K562 (cell line): ENCODE measurements around the gene MEPE. TPM values are rescaled to one million over a fixed set of nuclear protein-coding genes. Genes with fewer than 3 reads are reported as not detected.

Experiments used
- ATAC-seq: fragments of 200-7000 bp; cut with Tn5 transposase; 3 replicates; pipeline ENCODE4 v1.9.1; 2020; ENCODE audit warnings: moderate library complexity
- BruUV-seq: library from RNA; stranded (reverse); fragments of 400-500 nt; replicated peaks from 2 replicates; lab custom pipeline; 2021; lab: Mats Ljungman, UMichigan
- CTCF ChIA-PET: fragments of 300-600 bp; formaldehyde crosslinking; extraction: SDS; loops from one replicate; lab custom pipeline; 2021; ENCODE audit warnings: low intra/inter-chr PET ratio; lab: Yijun Ruan, JAX
- POLR2A ChIA-PET: fragments of 300-600, 350-650 bp; sonication (Branson Sonifier 250); formaldehyde crosslinking; extraction: SDS; loops from one replicate; lab custom pipeline; 2021; ENCODE audit warnings: antibody characterized with exemption, inconsistent platforms; lab: Yijun Ruan, JAX
- DNase-seq, 4 experiments: peaks; one replicate each; pipeline versions ENCODE4 v3.0.0 to v3.0.0-alpha.2; 2011 to 2018; ENCODE audit warnings: low spot score in 3 of 4, mixed read lengths in 3 of 4; ENCODE audit errors: extremely low read depth in 1 of 4
- FAIRE-seq: peaks from 2 replicates; lab custom pipeline; 2011; peaks lifted over from hg19 to GRCh38; lab: Jason Lieb, UNC
- H2AFZ ChIP-seq: 2 replicates; pipeline ENCODE4 v1.6.0; 2011; ENCODE audit warnings: low read depth, low read length, control low read depth, inconsistent platforms
- H3K27ac ChIP-seq: fragments of 200-600 bp; 3 replicates; pipeline ENCODE4 v1.8.0; 2011; ENCODE audit warnings: low read depth, mild to moderate bottlenecking, control low read depth, inconsistent platforms, low read length, moderate library complexity, mixed read lengths; ENCODE audit errors: extremely low read depth
- H3K27me3 ChIP-seq, 2 experiments: fragments of 300-600 bp in 1 of 2; 2 replicates in 1 of 2; 3 replicates in 1 of 2; pipeline versions ENCODE4 v1.6.0 to v1.8.0; 2011; ENCODE audit warnings: inconsistent platforms in 2 of 2, low read length in 2 of 2, mild to moderate bottlenecking in 1 of 2, mixed read lengths in 1 of 2, moderate library complexity in 1 of 2; ENCODE audit not compliant: control insufficient read depth in 2 of 2, insufficient read depth in 2 of 2
- H3K36me3 ChIP-seq: fragments of 300-600 bp; 3 replicates; pipeline ENCODE4 v1.8.0; 2011; ENCODE audit warnings: mild to moderate bottlenecking, low read length, inconsistent platforms; ENCODE audit not compliant: control insufficient read depth, insufficient read depth
- H3K4me1 ChIP-seq, 2 experiments: fragments of 200-600 bp in 1 of 2; replicated peaks in 1 of 2; 2 replicates in 1 of 2; 3 replicates in 1 of 2; pipeline versions ENCODE4 v1.5.1 to v1.8.0; 2011; ENCODE audit warnings: inconsistent platforms in 2 of 2, low read length in 2 of 2, mild to moderate bottlenecking in 1 of 2, mixed read lengths in 1 of 2, moderate library complexity in 1 of 2; ENCODE audit not compliant: control insufficient read depth in 2 of 2, insufficient read depth in 2 of 2
- H3K4me2 ChIP-seq: 2 replicates; pipeline ENCODE4 v1.6.1; 2011; ENCODE audit warnings: low read length, control low read depth, inconsistent platforms, mixed read lengths; ENCODE audit not compliant: insufficient read depth
- H3K4me3 ChIP-seq: fragments of 200-600 bp; sonication (generic), shearing (Covaris generic); 2 replicates; pipeline ENCODE4 v1.5.1; 2016; ENCODE audit warnings: control low read depth, inconsistent platforms
- H3K79me2 ChIP-seq: fragments of 200-600 bp; 3 replicates; pipeline ENCODE4 v1.8.0; 2011; ENCODE audit warnings: low read length, inconsistent platforms; ENCODE audit not compliant: control insufficient read depth, insufficient read depth
- H3K9ac ChIP-seq, 2 experiments: 2 replicates each; pipeline versions ENCODE4 v1.6.0 to v1.6.1; 2011; ENCODE audit warnings: low read depth in 2 of 2, low read length in 2 of 2, control low read depth in 1 of 2, inconsistent platforms in 1 of 2, mild to moderate bottlenecking in 1 of 2, mixed read lengths in 1 of 2; ENCODE audit not compliant: insufficient read depth in 1 of 2
- H3K9me1 ChIP-seq: one replicate; pipeline ENCODE4 v1.6.0; 2011; ENCODE audit warnings: inconsistent platforms, mild to moderate bottlenecking, low read length, moderate library complexity; ENCODE audit not compliant: control insufficient read depth, insufficient read depth
- H3K9me3 ChIP-seq: replicated peaks from 2 replicates; pipeline ENCODE4 v1.5.1; 2011; ENCODE audit warnings: low read depth, low read length, inconsistent platforms; ENCODE audit not compliant: control insufficient read depth, insufficient read depth
- H4K20me1 ChIP-seq: replicated peaks from 2 replicates; pipeline ENCODE4 v1.6.1; 2011; ENCODE audit warnings: low read length, inconsistent platforms, mixed read lengths; ENCODE audit not compliant: control insufficient read depth, insufficient read depth
- DNMT1 ChIP-seq: fragments of 450-650 bp; IDR thresholded peaks from 2 replicates; pipeline ENCODE4 v1.6.1; 2016; ENCODE audit warnings: antibody characterized with exemption, mild to moderate bottlenecking
- FOXJ3 ChIP-seq: sonication (generic); formaldehyde crosslinking; IDR thresholded peaks from 2 replicates; pipeline ENCODE4 v1.4.0; 2020; ENCODE audit warnings: mild to moderate bottlenecking, missing genetic modification reagents
- KAT7 ChIP-seq: sonication (generic); formaldehyde crosslinking; IDR thresholded peaks from 2 replicates; pipeline ENCODE4 v1.8.0; 2022; ENCODE audit warnings: missing genetic modification reagents, mild to moderate bottlenecking, borderline replicate concordance
- KLF13 ChIP-seq: fragments of 450-650 bp; IDR thresholded peaks from 2 replicates; pipeline ENCODE4 v1.6.1; 2016; ENCODE audit warnings: missing genetic modification characterization, low read depth, mild to moderate bottlenecking, missing compliant biosample characterization, moderate library complexity, borderline replicate concordance
- NBN ChIP-seq: fragments of 450-650 bp; IDR thresholded peaks from 2 replicates; pipeline ENCODE4 v1.6.1; 2016; ENCODE audit warnings: low read depth, mild to moderate bottlenecking
- PTBP1 ChIP-seq: fragments of 200-400 bp; formaldehyde crosslinking; IDR thresholded peaks from 2 replicates; pipeline ENCODE4 v1.6.1; 2017; ENCODE audit warnings: low read depth, low read length
- SIN3B ChIP-seq: fragments of 450-650 bp; IDR thresholded peaks from 2 replicates; pipeline ENCODE4 v1.6.1; 2017; ENCODE audit warnings: low read depth, mild to moderate bottlenecking, moderate library complexity
- SNIP1 ChIP-seq: fragments of 450-650 bp; IDR thresholded peaks from 2 replicates; pipeline ENCODE4 v1.7.1; 2017; ENCODE audit warnings: low read depth, mild to moderate bottlenecking
- TEAD1 ChIP-seq, 2 experiments: fragments of 450-650 bp in 1 of 2; sonication (generic) in 1 of 2; formaldehyde crosslinking; IDR thresholded peaks; 2 replicates each; pipeline versions ENCODE4 v1.4.0 to v1.8.0; 2020 to 2022; ENCODE audit warnings: mild to moderate bottlenecking in 2 of 2, missing genetic modification reagents in 1 of 2
- USF2 ChIP-seq: sonication (generic); formaldehyde crosslinking; IDR thresholded peaks from 2 replicates; pipeline ENCODE4 v1.5.0; 2020; ENCODE audit warnings: missing genetic modification reagents
- YBX1 ChIP-seq: fragments of 450-650 bp; IDR thresholded peaks from 2 replicates; pipeline ENCODE4 v1.7.1; 2016; ENCODE audit warnings: mild to moderate bottlenecking
- ZC3H11A ChIP-seq: IDR thresholded peaks from 2 replicates; pipeline ENCODE4 v1.6.1; 2012; ENCODE audit warnings: low read depth, low read length, improper control_type of control experiment
- ZNF280B ChIP-seq: fragments of 250-450 bp; sonication (Bioruptor Pico); IDR thresholded peaks from 2 replicates; pipeline ENCODE4 v1.5.1; 2021; ENCODE audit warnings: mild to moderate bottlenecking
- ZNF407 ChIP-seq: fragments of 450-650 bp; IDR thresholded peaks from 2 replicates; pipeline ENCODE4 v1.6.1; 2016; ENCODE audit warnings: low read depth
- WGBS: fragments of 100-300 bp; shearing (Covaris generic); methylation state at CpG from one replicate; pipeline ENCODE4 v1.1.6; 2016; ENCODE audit warnings: low coverage, mixed read lengths; ENCODE audit not compliant: insufficient coverage; ENCODE audit errors: missing lambda C conversion rate; 5-methylcytosine and 5-hydroxymethylcytosine counted together
- in situ Hi-C: fragments of 300-500 bp; cut with MboI; formaldehyde crosslinking; loops from 4 replicates; pipeline ENCODE4 v1.15.0; 2018; ENCODE audit warnings: inconsistent platforms, mixed read lengths
- intact Hi-C: fragments of 100-400 bp; cut with micrococcal nuclease; formaldehyde crosslinking; loops from 2 replicates; pipeline ENCODE4 v1.14.2; 2022
- polyA plus RNA-seq, 8 experiments: library from polyadenylated mRNA; depleted of rRNA in 4 of 8; stranded (reverse) in 5 of 8; unstranded in 3 of 8; fragments of >200 nt; fragmentation: Nextera tagmentation in 2 of 8; fragmentation: Illumina TruSeq in 1 of 8; extraction: Ambion mirVana in 2 of 8; extraction: Trizol in 1 of 8; gene quantifications; 2 replicates each; pipeline versions ENCODE4 v1.2.1 to v1.2.3, GENCODE V29; 2011 to 2014; ENCODE audit warnings: inconsistent platforms in 1 of 8, missing spikeins in 1 of 8
- total RNA-seq, 7 experiments: library from RNA; depleted of rRNA in 6 of 7; stranded (reverse); fragments of >200 nt in 6 of 7; fragmentation: Illumina TruSeq in 2 of 7; extraction: Trizol in 2 of 7; gene quantifications; 2 replicates each; pipeline versions ENCODE4 v1.2.1 to v1.2.3, GENCODE V29; 2011 to 2021; ENCODE audit warnings: low replicate concordance in 1 of 7

Gene MEPE
- total and polyA plus RNA-seq, 9 of the 15 experiments (the other 6 are each of a cell fraction or from before 2014, with no cell fraction given), result not detected

- Histone ChIP-seq H3K36me3 (no peaks in the 10 kb centered on the region), H3K27ac (no peak overlapping the region), H3K4me1 (no peaks in the 10 kb centered on the region), H3K9me3 (no peaks in the 10 kb centered on the region), H3K4me3 (no peak overlapping the region), H3K9me1 (no peaks in the 10 kb centered on the region), H3K79me2 (no peaks in the 10 kb centered on the region), H3K9ac (no peak overlapping the region), H2AFZ (no peak overlapping the region), H3K4me2 (no peak overlapping the region), H3K27me3 (0 out of 5 replicates have a peak, but pooled peaks cover 0 to 3% of the 10 kb centered on the region in 2 experiments), H4K20me1 (no peaks in the 10 kb centered on the region)
- ChIA-PET POLR2A (no interaction called here), CTCF (no interaction called here)
- in situ Hi-C loops (loop anchor here (5.0 to 10.0 kb wide), 3 partner anchors 118 to 658 kb away; partner anchors contain the start of gene SPP1), intact Hi-C loops (no loop called here)
- ATAC-seq (no peak), FAIRE-seq (no peak), DNase-seq (no peak)
- BruUV-seq, result no TSS peak
- 0% methylated on average over 1 of the region's 1 CpG for WGBS
- TF ChIP-seq YBX1, result no peak
- no peak for TF ChIP-seq KLF13
- TF ChIP-seq TEAD1 (CRISPR knock-in tag; IDR thresholded peaks at IDR 0.05), result no peak
- TF ChIP-seq PTBP1, result no peak
- no peak for TF ChIP-seq KAT7 (CRISPR knock-in tag)
- TF ChIP-seq DNMT1, result no peak
- no peak for TF ChIP-seq SIN3B
- no peak for TF ChIP-seq ZC3H11A
- TF ChIP-seq USF2 (CRISPR knock-in tag), result no peak
- TF ChIP-seq SNIP1, result no peak
- TF ChIP-seq ZNF280B, result no peak
- no peak for TF ChIP-seq NBN
- no peak for TF ChIP-seq FOXJ3
- no peak for TF ChIP-seq ZNF407
These were observed 24.0 kb downstream of the MEPE start for GRCh38 chr4:87856816-87857215.
